Spleen (tissue), 3 donors: Measurements from ENCODE around the gene PCDHB14.

Experiments
- POLR2A ChIP-seq, 3 donors: fragments of 450-650 bp; IDR thresholded peaks; one replicate each; pipeline ENCODE4 v1.5.1; 2017; ENCODE audit warnings: antibody characterized with exemption in 3 of 3, mild to moderate bottlenecking in 1 of 3
- POLR2AphosphoS5 ChIP-seq, 3 donors: sonication (generic); formaldehyde crosslinking; IDR thresholded peaks; one replicate each; pipeline ENCODE4 v1.5.1; 2017; ENCODE audit warnings: antibody characterized with exemption in 3 of 3

- TF ChIP-seq POLR2A (IDR thresholded peaks at IDR 0.05) (no peak), POLR2AphosphoS5 (IDR thresholded peaks at IDR 0.05) (no peak)
Observed at GRCh38 chr5:141182248-141182647, 40.9 kb upstream of the PCDHB14 start, which contains the start of gene PCDHB16.
